PFSK-1 (cell line): ENCODE results near the gene PRDM9.

Source experiments
- FOXP2 ChIP-seq: optimal IDR thresholded peaks from 2 replicates; pipeline ENCODE3; 2011; ENCODE audit warnings: borderline replicate concordance, control low read depth, inconsistent platforms; ENCODE audit not compliant: insufficient read depth; ENCODE audit errors: extremely low read length, extremely low read depth
- POLR2AphosphoS5 ChIP-seq: IDR thresholded peaks from 2 replicates; pipeline ENCODE4 v1.6.1; 2012; ENCODE audit warnings: low read depth, mild to moderate bottlenecking, control low read depth, low read length, moderate library complexity
- SIN3A ChIP-seq: IDR thresholded peaks from 2 replicates; pipeline ENCODE4 v1.6.1; 2012; ENCODE audit warnings: mild to moderate bottlenecking, low read length, moderate library complexity, borderline replicate concordance; ENCODE audit not compliant: insufficient read depth
- TAF1 ChIP-seq: IDR thresholded peaks from 2 replicates; pipeline ENCODE4 v1.6.1; 2012; ENCODE audit warnings: low read length, control low read depth, borderline replicate concordance; ENCODE audit not compliant: insufficient read depth
- TF ChIP-seq, protein P1 (sequence below), 2 experiments: IDR thresholded peaks; 2 replicates each; pipeline versions ENCODE4 v1.6.1 to v1.8.0; 2011 to 2012; ENCODE audit warnings: low read depth in 2 of 2, low read length in 2 of 2, control low read depth in 1 of 2, inconsistent platforms in 1 of 2, mild to moderate bottlenecking in 1 of 2, moderate library complexity in 1 of 2; ENCODE audit not compliant: insufficient read depth in 1 of 2

PRDM9 gene

DNA sequence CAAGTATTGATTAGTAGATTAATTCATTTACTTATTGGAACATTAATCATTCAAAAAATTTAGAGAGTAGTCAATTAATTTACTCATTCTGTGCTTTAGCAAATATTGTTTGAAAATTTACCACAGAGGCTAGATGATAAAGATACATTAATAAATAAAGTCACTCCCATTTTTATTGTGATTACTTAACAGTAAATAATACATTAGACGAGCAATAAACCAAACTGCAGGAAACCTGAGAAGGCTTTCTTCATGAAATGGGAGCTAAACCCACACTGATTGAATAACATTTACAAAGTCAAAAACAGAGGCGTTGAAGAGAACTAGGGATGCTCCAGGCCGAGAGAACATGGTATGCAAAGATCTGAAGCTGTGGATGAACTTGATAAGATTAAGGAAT is 38.8 kb upstream of the PRDM9 start:
- TF ChIP-seq, protein P1, sequence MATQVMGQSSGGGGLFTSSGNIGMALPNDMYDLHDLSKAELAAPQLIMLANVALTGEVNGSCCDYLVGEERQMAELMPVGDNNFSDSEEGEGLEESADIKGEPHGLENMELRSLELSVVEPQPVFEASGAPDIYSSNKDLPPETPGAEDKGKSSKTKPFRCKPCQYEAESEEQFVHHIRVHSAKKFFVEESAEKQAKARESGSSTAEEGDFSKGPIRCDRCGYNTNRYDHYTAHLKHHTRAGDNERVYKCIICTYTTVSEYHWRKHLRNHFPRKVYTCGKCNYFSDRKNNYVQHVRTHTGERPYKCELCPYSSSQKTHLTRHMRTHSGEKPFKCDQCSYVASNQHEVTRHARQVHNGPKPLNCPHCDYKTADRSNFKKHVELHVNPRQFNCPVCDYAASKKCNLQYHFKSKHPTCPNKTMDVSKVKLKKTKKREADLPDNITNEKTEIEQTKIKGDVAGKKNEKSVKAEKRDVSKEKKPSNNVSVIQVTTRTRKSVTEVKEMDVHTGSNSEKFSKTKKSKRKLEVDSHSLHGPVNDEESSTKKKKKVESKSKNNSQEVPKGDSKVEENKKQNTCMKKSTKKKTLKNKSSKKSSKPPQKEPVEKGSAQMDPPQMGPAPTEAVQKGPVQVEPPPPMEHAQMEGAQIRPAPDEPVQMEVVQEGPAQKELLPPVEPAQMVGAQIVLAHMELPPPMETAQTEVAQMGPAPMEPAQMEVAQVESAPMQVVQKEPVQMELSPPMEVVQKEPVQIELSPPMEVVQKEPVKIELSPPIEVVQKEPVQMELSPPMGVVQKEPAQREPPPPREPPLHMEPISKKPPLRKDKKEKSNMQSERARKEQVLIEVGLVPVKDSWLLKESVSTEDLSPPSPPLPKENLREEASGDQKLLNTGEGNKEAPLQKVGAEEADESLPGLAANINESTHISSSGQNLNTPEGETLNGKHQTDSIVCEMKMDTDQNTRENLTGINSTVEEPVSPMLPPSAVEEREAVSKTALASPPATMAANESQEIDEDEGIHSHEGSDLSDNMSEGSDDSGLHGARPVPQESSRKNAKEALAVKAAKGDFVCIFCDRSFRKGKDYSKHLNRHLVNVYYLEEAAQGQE (IDR thresholded peaks at IDR 0.05; ENCODE audit: insufficient read depth in 1 of 2, low read depth in 2 of 2, low read length in 2 of 2), result no peak
- TF ChIP-seq TAF1, result no peak
- no peak for TF ChIP-seq SIN3A
- no peak for TF ChIP-seq POLR2AphosphoS5
- TF ChIP-seq FOXP2, result no peak

DNA sequence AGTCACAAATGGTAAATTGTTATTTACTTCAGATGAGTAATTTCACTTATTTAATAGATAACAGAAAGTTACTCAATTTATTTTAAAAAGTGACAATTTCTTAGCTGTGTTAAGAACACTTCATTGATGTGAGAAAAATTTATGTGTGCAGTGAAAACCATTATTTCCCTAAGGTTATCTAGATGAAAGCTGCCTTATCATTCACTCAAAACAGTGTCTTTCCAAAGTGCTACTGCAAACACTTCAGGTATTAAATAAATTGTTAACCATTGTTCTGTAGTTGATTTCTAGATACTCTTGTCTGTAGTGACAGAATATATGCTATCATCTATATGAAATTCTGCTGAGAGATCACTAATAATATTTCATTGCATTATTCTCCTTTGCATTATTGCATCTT is 33.5 kb upstream of the PRDM9 start:
- TF ChIP-seq, protein P1 (IDR thresholded peaks at IDR 0.05; ENCODE audit: insufficient read depth in 1 of 2, low read depth in 2 of 2, low read length in 2 of 2), result no peak
- TF ChIP-seq TAF1, result no peak
- TF ChIP-seq POLR2AphosphoS5, result no peak
- TF ChIP-seq FOXP2, result no peak
- no peak for TF ChIP-seq SIN3A

DNA sequence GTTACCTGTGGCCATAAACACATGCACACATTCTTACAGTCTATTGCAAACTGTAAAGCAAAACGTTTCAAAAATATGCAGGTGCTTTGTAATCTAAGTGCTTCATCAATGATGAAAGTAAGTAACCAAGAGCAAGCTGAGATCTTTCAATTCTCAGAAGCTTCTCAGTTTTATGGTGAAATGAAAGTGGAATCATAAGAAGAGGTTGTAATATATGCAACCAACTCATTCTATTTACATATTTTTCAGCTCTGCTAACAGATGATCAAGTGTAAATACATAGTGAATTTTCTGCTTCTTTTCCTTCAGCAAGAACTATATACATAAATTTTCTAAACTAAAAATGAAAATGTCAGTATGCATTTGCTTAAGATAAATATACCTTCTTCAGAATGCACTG is 33.1 kb upstream of the PRDM9 start:
- TF ChIP-seq FOXP2 (no peak), TAF1 (no peak), POLR2AphosphoS5 (no peak), SIN3A (no peak)
- TF ChIP-seq, protein P1 (IDR thresholded peaks at IDR 0.05; ENCODE audit: insufficient read depth in 1 of 2, low read depth in 2 of 2, low read length in 2 of 2), result no peak

DNA sequence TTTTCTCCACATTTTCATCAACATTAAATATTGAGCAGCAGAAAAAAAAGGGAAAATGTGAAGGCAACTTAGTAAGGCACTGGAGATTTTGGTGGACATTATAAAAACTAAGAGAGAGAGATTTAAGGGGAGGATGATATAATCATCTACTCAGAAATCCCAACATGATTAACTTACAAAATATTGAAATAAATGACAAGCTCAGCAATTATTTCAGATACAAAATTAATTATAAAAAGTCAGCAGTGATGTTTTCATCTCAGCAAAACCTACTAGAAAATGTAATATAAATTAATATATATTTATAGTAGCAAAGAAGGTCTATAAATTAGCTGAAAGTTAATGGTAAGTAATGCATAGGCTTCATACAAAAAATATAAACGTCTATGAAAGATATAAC is 30.8 kb upstream of the PRDM9 start:
- no peak for TF ChIP-seq SIN3A
- no peak for TF ChIP-seq TAF1
- TF ChIP-seq FOXP2, result no peak
- no peak for TF ChIP-seq POLR2AphosphoS5

DNA sequence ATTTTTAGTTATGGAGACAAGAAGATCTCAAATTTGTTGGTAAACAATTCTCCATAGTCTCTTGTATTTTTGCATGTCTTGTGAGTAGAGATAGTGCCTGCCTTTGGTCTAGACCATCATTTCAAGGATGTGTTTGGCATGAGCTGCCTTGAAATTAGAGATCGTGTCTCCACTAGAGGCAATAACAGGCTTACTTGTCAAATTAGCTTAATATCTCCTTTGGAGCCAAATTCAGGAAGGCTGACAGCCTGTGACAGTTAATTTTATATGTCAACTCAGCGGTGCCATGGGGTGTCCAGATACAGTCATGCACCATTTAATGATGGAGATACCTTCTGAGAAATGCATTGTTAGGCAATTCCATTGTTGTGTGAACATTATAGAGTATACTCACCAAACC is 24.8 kb upstream of the PRDM9 start:
- TF ChIP-seq SIN3A, result no peak
- no peak for TF ChIP-seq POLR2AphosphoS5
- TF ChIP-seq, protein P1 (IDR thresholded peaks at IDR 0.05; ENCODE audit: insufficient read depth in 1 of 2, low read depth in 2 of 2, low read length in 2 of 2), result no peak
- TF ChIP-seq TAF1, result no peak
- TF ChIP-seq FOXP2, result no peak

GRCh38 chr5:23483090-23483489 is 24.3 kb upstream of the PRDM9 start:
- no peak for TF ChIP-seq POLR2AphosphoS5
- no peak for TF ChIP-seq FOXP2
- no peak for TF ChIP-seq TAF1
- TF ChIP-seq, protein P1 (IDR thresholded peaks at IDR 0.05; ENCODE audit: insufficient read depth in 1 of 2, low read depth in 2 of 2, low read length in 2 of 2), result no peak
- no peak for TF ChIP-seq SIN3A
